ENCODE results near the gene RLF.
A peak's percentile ranks its signal among the peaks of the same experiment; 100 is the strongest.

RLF gene

DNA sequence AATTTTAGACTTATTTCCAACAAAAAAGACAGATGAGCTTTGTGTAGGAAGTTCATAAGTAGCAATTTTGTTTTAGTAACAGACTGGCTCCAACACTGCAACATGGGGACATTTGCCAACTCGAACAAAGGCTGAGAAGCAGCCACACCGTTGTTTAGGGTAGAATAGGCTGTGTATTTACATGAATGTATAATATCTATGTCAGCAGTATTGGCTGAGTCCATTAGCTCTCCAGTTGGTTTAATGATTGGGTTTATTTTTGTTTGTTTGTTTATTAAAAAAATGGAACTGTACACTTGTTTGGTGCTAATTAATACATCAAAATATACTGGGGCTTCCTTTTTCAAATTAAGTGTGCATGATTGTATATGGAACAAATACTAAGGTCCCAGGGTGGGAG is 79.2 kb downstream of the RLF start:
- DNase-seq: no peak

- DNase-seq: no peak
Observed at GRCh38 chr1:40241362-40241761, 80.2 kb downstream of the RLF start.

GRCh38 chr1:40243351-40243750 is 82.2 kb downstream of the RLF start:
- DNase-seq: no peak

GRCh38 chr1:40244138-40244744 is 83.1 kb downstream of the RLF start:
- no peak for DNase-seq

DNA sequence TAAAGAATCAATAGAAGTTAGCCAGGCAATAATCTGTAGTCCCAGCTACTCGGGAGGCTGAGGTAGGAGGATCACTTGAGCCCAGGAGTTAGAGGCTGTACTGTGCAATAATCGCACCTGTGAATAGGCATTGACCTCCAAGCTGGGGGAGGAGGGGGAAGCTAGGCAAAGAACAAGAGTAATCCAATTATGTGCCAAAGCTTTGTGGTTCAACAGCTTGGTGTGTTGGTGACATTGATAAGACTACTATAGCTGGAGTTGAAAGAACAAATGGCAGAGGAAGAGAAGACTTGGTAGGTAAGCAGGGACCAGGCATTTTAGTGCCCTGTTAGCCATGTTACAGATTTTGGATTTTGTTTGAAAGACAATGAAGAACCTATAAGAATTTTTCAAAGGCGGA is 84.5 kb downstream of the RLF start:
- DNase-seq: no peak

- DNase-seq: no peak
Observed at GRCh38 chr1:40247655-40248054, 86.5 kb downstream of the RLF start, which contains the start of gene TMCO2. Gene TMCO2, plus strand, starts transcription at chr1:40247937. Its CDS starts 57 bp downstream, at chr1:40247994.

DNA sequence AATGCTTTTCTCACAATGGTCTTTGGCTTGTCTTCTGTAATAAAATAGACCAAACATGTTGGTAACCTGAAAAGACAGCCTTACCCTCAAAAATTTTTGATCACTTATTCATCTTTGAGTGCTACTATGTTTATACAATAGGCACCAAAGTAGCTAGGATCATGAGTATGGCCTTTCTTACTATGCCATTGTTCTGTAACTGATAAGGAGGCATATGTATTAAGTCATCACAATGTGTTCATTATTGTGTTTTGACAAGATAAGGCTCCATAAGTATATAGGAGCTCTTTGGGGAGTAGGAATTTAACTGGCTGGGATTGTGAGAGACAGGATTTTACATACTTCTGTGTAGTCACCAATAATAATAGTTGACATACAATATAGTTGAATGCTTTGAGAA is 87.2 kb downstream of the RLF start:
- no peak for DNase-seq

DNA sequence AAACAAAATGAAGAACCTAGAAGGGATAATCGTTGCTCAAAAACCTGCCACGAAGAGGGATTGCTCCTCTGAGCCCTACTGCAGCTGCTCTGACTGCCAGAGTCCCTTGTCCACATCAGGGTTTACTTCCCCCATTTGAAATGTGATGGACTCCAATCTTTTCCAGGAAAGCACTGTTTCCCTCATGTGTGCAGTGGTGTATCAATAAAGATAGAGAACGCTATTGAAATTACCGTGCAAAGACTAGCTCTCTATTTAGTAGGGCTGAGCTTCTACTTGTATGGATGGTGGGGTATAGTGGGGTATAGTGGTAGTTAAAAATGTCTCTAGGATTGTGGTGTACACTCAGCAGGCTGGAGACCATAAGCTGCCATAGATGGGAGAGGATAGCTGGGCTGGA is 90.3 kb downstream of the RLF start:
- DNase-seq: no peak

GRCh38 chr1:40252601-40253000 is 91.4 kb downstream of the RLF start:
- DNase-seq: no peak

GRCh38 chr1:40255231-40255630 is 94.0 kb downstream of the RLF start:
- no peak for DNase-seq

GRCh38 chr1:40256401-40257084 is 95.4 kb downstream of the RLF start:
- DNase-seq: no peak

DNA sequence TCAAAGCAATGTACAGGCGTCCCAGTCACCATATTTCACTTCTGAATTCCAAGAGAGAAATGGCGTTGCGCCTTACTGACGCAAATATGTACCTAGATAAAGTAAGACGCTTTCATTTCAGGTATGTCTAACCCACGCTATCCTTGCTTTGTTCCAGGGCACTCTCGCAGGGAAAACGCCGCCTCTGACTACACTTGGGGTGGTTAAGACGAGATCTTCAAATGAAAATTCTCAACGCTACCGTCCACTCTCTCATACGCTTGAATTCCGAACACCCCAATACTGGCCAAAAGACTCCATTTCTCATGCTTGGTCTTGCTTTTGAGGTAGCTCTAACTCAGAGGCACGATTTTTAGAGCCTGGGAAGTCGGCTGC is 96.1 kb downstream of the RLF start:
- DNase-seq: no peak

DNA sequence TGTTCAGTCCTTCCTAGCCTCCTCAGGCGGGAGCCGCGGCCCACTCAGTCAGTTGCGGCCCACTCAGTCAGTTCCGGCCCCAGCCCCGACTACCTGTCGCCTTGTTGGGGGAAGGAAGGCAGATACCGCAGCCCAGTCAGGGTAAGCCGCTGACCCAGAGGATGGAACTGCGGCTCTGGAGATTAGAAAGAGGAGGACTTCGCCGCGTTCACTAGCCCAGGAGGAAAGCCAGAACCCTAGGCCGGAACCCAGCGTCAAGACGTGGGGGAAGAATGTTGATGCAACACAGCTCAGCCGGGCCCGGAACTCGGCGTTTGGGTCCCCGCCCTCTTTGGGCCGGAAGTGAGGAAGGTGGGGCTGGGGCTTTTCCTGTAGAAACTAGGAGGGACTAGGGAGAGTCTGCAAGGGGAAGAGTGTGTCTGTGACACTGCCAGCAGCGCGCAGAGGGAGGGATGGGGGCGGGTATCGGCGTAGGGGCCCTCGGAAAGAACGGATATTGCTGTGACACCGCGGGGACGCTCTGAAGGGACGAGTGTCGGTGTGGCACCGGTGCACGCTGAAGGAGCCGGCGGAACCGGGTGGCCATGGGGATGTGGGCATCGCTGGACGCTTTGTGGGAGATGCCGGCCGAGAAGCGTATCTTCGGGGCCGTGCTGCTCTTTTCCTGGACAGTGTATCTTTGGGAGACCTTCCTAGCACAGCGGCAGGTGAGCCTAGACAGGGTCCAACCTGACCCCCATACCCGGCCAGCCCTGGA is 96.7 kb downstream of the RLF start, which contains the start of gene ZMPSTE24:
Gene ZMPSTE24, plus strand, starts transcription at position 549 of the 757 bp plus-strand sequence. Its CDS starts 36 bp downstream, at position 585.
- peak; percentile 97 for DNase-seq

DNA sequence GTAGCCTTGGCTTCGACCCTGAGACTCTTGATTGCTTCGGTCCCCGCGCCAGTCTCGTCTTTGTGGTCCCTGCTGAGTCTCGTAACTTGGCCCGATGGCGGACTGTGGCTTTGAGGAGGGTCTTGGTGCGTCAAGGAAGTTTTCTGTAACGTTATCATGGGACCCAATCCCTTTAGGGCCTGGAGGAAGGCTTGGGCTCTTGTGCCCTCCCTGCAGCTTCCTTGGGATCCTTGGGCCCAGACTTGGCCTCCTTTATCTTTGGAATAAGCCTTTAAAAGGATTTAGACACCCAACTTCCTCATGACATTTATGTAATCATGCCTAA is 97.2 kb downstream of the RLF start:
- DNase-seq: no peak

DNA sequence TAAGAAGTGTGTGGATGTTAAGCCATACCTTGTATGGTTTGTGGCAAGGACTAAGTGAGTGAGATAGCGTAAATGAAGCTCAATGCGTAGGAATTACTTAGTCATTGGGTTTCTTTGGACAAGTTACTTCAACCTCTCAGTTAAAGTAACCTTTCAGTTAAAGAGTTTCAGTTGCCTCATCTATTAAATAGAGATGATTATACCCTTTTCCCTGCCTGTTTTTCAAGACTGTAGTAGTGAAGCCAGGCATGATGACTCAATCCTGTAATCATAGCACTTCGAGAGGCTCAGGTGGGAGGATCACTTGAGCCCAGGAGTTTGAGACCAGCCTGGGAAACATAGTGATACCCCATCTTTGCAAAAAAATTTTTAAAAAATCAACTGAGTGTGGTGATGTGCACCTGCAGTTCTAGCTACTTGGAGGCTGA is 103.2 kb downstream of the RLF start:
- no peak for DNase-seq

GRCh38 chr1:40265298-40265697 is 104.1 kb downstream of the RLF start:
- no peak for DNase-seq

DNA sequence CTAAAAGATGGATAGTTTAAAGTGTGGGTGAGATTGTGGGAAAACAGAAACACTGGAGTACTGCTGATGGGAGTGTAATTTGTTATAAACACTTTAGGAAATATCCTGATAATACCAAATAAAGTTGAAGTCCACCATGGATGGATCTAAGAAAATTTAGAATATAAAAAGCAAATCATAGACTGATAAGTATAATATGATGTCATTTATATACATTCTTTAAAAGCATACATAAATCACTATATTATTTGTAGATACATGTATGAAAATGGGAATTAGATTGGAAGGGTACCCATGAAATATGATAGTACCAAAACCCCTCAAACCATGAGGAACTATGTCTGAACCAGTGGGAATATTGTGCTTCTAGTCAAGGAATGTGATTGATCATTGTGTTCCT is 104.7 kb downstream of the RLF start:
- no peak for DNase-seq

DNA sequence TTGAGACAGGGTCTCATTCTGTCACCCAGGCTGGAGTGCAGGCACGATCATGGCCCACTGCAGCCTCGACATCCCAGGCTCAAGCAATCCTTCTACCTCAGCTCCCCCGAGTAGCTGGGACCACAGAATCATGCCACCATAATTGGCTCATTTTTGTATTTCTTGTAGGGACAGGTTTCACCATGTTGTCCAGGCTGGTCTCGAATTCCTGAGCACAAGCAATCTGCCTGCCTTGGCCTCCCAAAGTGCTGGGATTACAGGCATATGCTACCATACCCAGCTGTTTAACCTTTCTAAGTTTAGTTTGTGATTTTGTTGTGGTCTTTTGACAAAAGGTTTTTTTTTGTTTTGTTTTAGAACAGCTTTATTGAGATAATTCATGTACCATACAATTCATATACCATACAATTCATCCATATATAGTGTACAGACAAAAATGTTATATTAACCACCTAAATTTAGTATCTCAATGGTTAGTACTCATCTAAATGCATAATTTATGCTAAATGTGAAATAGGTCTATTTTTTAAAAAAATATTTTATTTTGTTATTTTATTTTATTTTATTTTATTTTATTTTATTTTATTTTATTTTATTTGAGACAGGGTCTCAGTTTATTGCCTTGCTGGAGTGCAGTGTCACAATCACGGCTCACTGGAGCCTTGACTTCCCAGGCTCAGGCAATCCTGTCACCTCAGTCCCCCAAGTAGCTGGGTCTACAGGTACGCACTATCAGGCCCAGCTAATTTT is 105.8 kb downstream of the RLF start:
- no peak for DNase-seq

DNA sequence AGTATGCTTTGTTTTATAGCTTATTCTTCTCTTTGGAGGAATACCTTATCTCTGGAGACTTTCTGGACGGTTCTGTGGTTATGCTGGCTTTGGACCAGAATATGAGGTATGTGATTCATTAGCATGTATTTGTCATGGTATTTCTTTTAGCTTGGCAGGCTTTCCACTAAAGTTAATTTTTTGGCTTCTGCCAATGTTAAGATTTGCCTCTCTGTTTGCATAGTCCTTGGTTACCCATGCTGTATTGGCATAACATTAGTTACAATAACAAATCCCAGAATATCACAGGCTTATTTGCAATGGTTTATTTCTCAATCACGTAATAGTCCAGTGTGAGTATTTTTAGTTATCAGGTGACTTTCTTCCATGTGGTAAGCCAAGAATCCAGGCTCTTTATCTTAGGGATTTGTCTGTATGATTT is 106.6 kb downstream of the RLF start:
- no peak for DNase-seq

GRCh38 chr1:40268211-40268610 is 107.0 kb downstream of the RLF start:
- DNase-seq: no peak

DNA sequence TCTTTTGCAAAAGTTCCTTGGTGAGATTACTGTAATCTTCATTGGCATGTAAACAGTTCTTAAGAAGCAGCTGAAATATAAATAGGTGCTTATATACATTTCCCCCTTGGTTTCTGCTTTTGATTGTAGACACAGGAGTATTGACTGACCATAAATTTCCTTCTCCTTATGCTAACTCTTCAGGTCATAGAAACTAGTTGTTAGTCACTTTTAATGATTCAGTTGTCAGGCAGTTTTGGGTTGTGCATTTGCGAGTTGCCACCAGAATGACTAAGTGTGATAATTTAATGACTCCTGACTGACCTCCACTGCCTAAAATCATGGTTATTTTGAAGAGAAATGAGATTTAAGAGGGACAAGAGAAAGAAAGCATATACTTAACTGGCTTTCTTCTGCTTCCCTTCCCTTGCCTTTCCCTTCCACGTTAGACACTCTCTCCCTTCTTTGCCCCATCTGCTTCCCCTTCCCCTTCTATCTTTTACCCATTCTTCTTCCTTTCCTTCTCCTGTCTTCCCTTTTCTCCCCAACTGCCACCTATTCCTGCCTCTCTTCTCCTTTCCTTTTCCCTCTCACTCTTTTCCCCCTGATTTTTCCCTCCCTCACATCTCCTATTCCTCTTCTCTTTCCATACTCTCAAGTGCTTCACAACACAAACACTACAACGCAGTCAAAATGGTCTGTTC is 109.1 kb downstream of the RLF start:
- no peak for DNase-seq

- no peak for DNase-seq
Observed at GRCh38 chr1:40272653-40273213, 111.5 kb downstream of the RLF start.

Measured in CD4-positive, alpha-beta T cell treated with Interferon gamma for 1 hour (primary cell).